WTC11 (cell line): ENCODE measurements around the gene ANAPC10. TPM values are rescaled to one million over a fixed set of nuclear protein-coding genes. Genes with fewer than 3 reads are reported as not detected.
A peak's percentile ranks its signal among the peaks of the same experiment; 100 is the strongest.

ENCODE experiments used
- ATAC-seq: fragments of 200-7000 bp; cut with Tn5 transposase; 2 replicates; pipeline ENCODE4 v1.10.0; 2021; ENCODE audit warnings: mild to moderate bottlenecking, moderate library complexity
- CTCF ChIA-PET: fragments of 300-600 bp; sonication (Branson Sonifier 250); formaldehyde crosslinking; loops from one replicate; lab custom pipeline; 2021; ENCODE audit warnings: antibody characterized with exemption; lab: Charles Lee
- POLR2A ChIA-PET: fragments of 350-600 bp; sonication (Branson Sonifier 250); formaldehyde crosslinking; loops from one replicate; lab custom pipeline; 2021; ENCODE audit warnings: antibody characterized with exemption; lab: Charles Lee
- DNase-seq: peaks from one replicate; pipeline ENCODE4 v3.0.0; 2021; ENCODE audit warnings: low spot score
- H3K27ac Mint-ChIP-seq: 2 replicates; pipeline ENCODE4 v1.8.0; 2021; ENCODE audit warnings: mixed read lengths
- H3K27me3 Mint-ChIP-seq: 2 replicates; pipeline ENCODE4 v1.8.0; 2021; ENCODE audit warnings: low read depth, mild to moderate bottlenecking, moderate library complexity, mixed read lengths
- H3K36me3 Mint-ChIP-seq: 2 replicates; pipeline ENCODE4 v1.8.0; 2021; ENCODE audit warnings: mixed read lengths
- H3K4me1 Mint-ChIP-seq: 2 replicates; pipeline ENCODE4 v1.8.0; 2022; ENCODE audit warnings: mixed read lengths
- H3K4me3 Mint-ChIP-seq: 2 replicates; pipeline ENCODE4 v1.8.0; 2021; ENCODE audit warnings: mild to moderate bottlenecking, moderate library complexity, mixed read lengths
- H3K9me3 Mint-ChIP-seq: 2 replicates; pipeline ENCODE4 v1.8.0; 2021; ENCODE audit warnings: mixed read lengths
- AFF4 ChIP-seq: sonication (generic); formaldehyde crosslinking; IDR thresholded peaks from 2 replicates; pipeline ENCODE4 v1.8.1; 2023; ENCODE audit warnings: mild to moderate bottlenecking, missing genetic modification reagents, borderline replicate concordance
- AR ChIP-seq: fragments of 250-450 bp; sonication (Bioruptor Pico); IDR thresholded peaks from 2 replicates; pipeline ENCODE4 v1.9.0; 2021; ENCODE audit warnings: mild to moderate bottlenecking
- ATF1 ChIP-seq: sonication (generic); formaldehyde crosslinking; IDR thresholded peaks from 2 replicates; pipeline ENCODE4 v1.8.1; 2023; ENCODE audit warnings: mild to moderate bottlenecking, moderate library complexity, missing genetic modification reagents
- FOXP1 ChIP-seq: sonication (generic); formaldehyde crosslinking; IDR thresholded peaks from 2 replicates; pipeline ENCODE4 v1.8.0; 2022; ENCODE audit warnings: missing genetic modification reagents, mild to moderate bottlenecking, moderate library complexity, borderline replicate concordance
- JUN ChIP-seq: sonication (generic); formaldehyde crosslinking; IDR thresholded peaks from 2 replicates; pipeline ENCODE4 v1.8.0; 2023; ENCODE audit warnings: mild to moderate bottlenecking, missing genetic modification reagents
- PRRX2 ChIP-seq: fragments of 250-450 bp; sonication (Bioruptor Pico); IDR thresholded peaks from 2 replicates; pipeline ENCODE4 v1.8.0; 2021; ENCODE audit warnings: mild to moderate bottlenecking
- SMAD3 ChIP-seq: sonication (generic); formaldehyde crosslinking; IDR thresholded peaks from 2 replicates; pipeline ENCODE4 v1.8.0; 2022; ENCODE audit warnings: missing genetic modification reagents, mild to moderate bottlenecking, borderline replicate concordance
- TEAD1 ChIP-seq: sonication (generic); formaldehyde crosslinking; IDR thresholded peaks from 2 replicates; pipeline ENCODE4 v1.8.0; 2022; ENCODE audit warnings: mild to moderate bottlenecking, missing genetic modification reagents
- TEAD4 ChIP-seq: sonication (generic); formaldehyde crosslinking; IDR thresholded peaks from 2 replicates; pipeline ENCODE4 v1.8.0; 2022; ENCODE audit warnings: mild to moderate bottlenecking, missing genetic modification reagents
- USF2 ChIP-seq: sonication (generic); formaldehyde crosslinking; IDR thresholded peaks from 2 replicates; pipeline ENCODE4 v1.8.1; 2023; ENCODE audit warnings: mild to moderate bottlenecking, missing genetic modification reagents, moderate library complexity
- ZNF219 ChIP-seq: sonication (generic); formaldehyde crosslinking; IDR thresholded peaks from 2 replicates; pipeline ENCODE4 v1.8.0; 2023; ENCODE audit warnings: missing genetic modification reagents, mild to moderate bottlenecking, borderline replicate concordance
- ZNF317 ChIP-seq: sonication (generic); formaldehyde crosslinking; IDR thresholded peaks from 2 replicates; pipeline ENCODE4 v1.8.1; 2023; ENCODE audit warnings: low read depth, mild to moderate bottlenecking, moderate library complexity, missing genetic modification reagents, borderline replicate concordance
- total RNA-seq: library from RNA; stranded (reverse); gene quantifications from 3 replicates; pipeline ENCODE4 v1.2.3, GENCODE V29; 2021

ANAPC10 gene
- total RNA-seq, 1 experiment from 2014 or later = 18.2 TPM

- Mint-ChIP-seq H3K36me3 (peaks cover 25% of the 10 kb centered on the region), H3K27ac (peak overlapping the region; percentile 84), H3K4me3 (no peak overlapping the region), H3K27me3 (no peaks in the 10 kb centered on the region), H3K4me1 (no peaks in the 10 kb centered on the region), H3K9me3 (no peaks in the 10 kb centered on the region)
- POLR2A ChIA-PET = no interaction called here
- CTCF ChIA-PET = no interaction called here
- DNase-seq = no peak
- peak; percentile 27; the same call in 1 of the 2 replicates for ATAC-seq
- TF ChIP-seq AR = no peak
- no peak for TF ChIP-seq ATF1
- no peak for TF ChIP-seq FOXP1 (CRISPR knock-in tag)
- TF ChIP-seq AFF4 (CRISPR knock-in tag) = no peak
- TF ChIP-seq, all 79 proteins: peak for 0
Measured at GRCh38 chr4:145130788-145131399, 32.9 kb upstream of the ANAPC10 start.

GRCh38 chr4:145130130-145130529 is 32.1 kb upstream of the ANAPC10 start:
- CTCF ChIA-PET = no interaction called here
- Mint-ChIP-seq H3K4me3 (no peak overlapping the region), H3K4me1 (no peaks in the 10 kb centered on the region), H3K27ac (peak overlapping the region; percentile 34; the same call in 1 of the 2 replicates), H3K9me3 (no peaks in the 10 kb centered on the region), H3K36me3 (peaks cover 30% of the 10 kb centered on the region), H3K27me3 (no peaks in the 10 kb centered on the region)
- DNase-seq (no peak), ATAC-seq (no peak)
- POLR2A ChIA-PET = no interaction called here
- TF ChIP-seq PRRX2 (no peak), TEAD1 (no peak), FOXP1 (CRISPR knock-in tag) (no peak)

- ChIA-PET CTCF (no interaction called here), POLR2A (no interaction called here)
- Mint-ChIP-seq H3K27ac (no peak overlapping the region), H3K27me3 (no peaks in the 10 kb centered on the region), H3K4me1 (no peaks in the 10 kb centered on the region), H3K9me3 (no peaks in the 10 kb centered on the region), H3K4me3 (no peak overlapping the region), H3K36me3 (peaks cover 60% of the 10 kb centered on the region)
- DNase-seq (no peak), ATAC-seq (no peak)
- no peak for TF ChIP-seq JUN (CRISPR knock-in tag)
- TF ChIP-seq ZNF219 = no peak
- TF ChIP-seq SMAD3 = no peak
- TF ChIP-seq USF2 = no peak
Measured at GRCh38 chr4:145125396-145125795, 27.4 kb upstream of the ANAPC10 start.

- Mint-ChIP-seq H3K27ac (no peak overlapping the region), H3K4me3 (no peak overlapping the region), H3K4me1 (no peaks in the 10 kb centered on the region), H3K36me3 (peaks cover 66% of the 10 kb centered on the region), H3K9me3 (no peaks in the 10 kb centered on the region)
- DNase-seq (no peak), ATAC-seq (no peak)
- POLR2A ChIA-PET = no interaction called here
- no peak for TF ChIP-seq ZNF317 (CRISPR knock-in tag)
- TF ChIP-seq ZNF219 = no peak
- no peak for TF ChIP-seq TEAD4 (CRISPR knock-in tag)
- TF ChIP-seq TEAD1 = no peak
- TF ChIP-seq, all 79 proteins: peak for 0
- CTCF ChIA-PET = no interaction called here
- no peaks in the 10 kb centered on the region for H3K27me3 Mint-ChIP-seq
Measured at GRCh38 chr4:145108128-145108527, 10.1 kb upstream of the ANAPC10 start.
